Chondrocyte (in vitro differentiated cells): Measurements from ENCODE around the gene SRGAP1. TPM values are rescaled to one million over a fixed set of nuclear protein-coding genes. Genes with fewer than 3 reads are reported as not detected.

Experiments
- DNase-seq: peaks from one replicate; pipeline ENCODE4 v3.0.0; 2021; ENCODE audit warnings: mixed read lengths, low spot score
- H3K27ac Mint-ChIP-seq: one replicate; pipeline ENCODE4 v1.8.0; 2021; ENCODE audit warnings: mild to moderate bottlenecking, moderate library complexity, mixed read lengths; ENCODE audit not compliant: unreplicated experiment
- H3K27me3 Mint-ChIP-seq: 2 replicates; pipeline ENCODE4 v1.8.0; 2021; ENCODE audit warnings: low read depth, mixed read lengths
- H3K36me3 Mint-ChIP-seq: 2 replicates; pipeline ENCODE4 v1.8.0; 2021; ENCODE audit warnings: low read depth, mixed read lengths
- H3K4me1 Mint-ChIP-seq: 2 replicates; pipeline ENCODE4 v1.8.0; 2021; ENCODE audit warnings: low read depth, mild to moderate bottlenecking, mixed read lengths
- H3K4me3 Mint-ChIP-seq: one replicate; pipeline ENCODE4 v1.8.0; 2021; ENCODE audit warnings: mild to moderate bottlenecking, moderate library complexity, mixed read lengths; ENCODE audit not compliant: unreplicated experiment
- H3K9me3 Mint-ChIP-seq: 2 replicates; pipeline ENCODE4 v1.8.0; 2021; ENCODE audit warnings: low read depth, mixed read lengths
- total RNA-seq: library from RNA; stranded (reverse); gene quantifications from 3 replicates; pipeline ENCODE4 v1.2.1, GENCODE V29; 2021
- TF ChIP-seq, protein P1 (sequence below): fragments of 200-600 bp; sonication (generic); IDR thresholded peaks from 2 replicates; pipeline ENCODE4 v1.5.0; 2021; ENCODE audit warnings: antibody characterized with exemption, mild to moderate bottlenecking, moderate library complexity

The SRGAP1 gene
- total RNA-seq, 1 donor from 2014 or later, result 13.2 TPM

DNA sequence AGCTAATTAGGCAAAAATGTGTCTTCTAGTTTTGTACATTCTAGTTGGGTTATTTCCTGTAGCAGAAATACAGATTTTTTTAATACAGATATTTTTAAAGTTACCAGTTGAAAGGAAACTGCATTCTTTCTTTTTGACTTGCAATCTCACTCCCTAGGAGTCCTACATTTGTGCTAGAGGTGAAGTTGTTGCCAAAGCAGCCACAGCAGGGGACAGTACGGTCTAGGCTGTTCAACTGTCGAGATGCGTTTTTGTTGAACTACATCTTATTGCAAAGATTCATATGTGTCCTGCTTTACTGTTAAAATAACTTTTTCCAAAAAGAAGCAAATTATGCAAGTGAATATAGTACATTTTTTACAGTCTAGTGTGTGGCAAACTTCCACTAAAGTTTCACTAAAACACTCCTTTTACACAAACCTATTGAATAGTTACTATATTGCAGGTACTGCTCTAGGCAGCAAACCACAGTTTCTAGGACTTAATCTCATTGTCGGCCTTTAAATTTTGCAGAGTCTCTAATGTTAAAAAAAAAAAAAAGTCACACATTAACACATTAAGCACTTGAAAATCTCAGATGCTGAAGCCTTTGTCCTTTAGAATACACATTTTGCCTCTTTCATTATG, 30.2 kb upstream of the SRGAP1 start:
- no peak for DNase-seq
- H3K4me3 Mint-ChIP-seq, result no peak overlapping the region
- H3K27me3 Mint-ChIP-seq, result no peaks in the 10 kb centered on the region
- TF ChIP-seq, protein P1, sequence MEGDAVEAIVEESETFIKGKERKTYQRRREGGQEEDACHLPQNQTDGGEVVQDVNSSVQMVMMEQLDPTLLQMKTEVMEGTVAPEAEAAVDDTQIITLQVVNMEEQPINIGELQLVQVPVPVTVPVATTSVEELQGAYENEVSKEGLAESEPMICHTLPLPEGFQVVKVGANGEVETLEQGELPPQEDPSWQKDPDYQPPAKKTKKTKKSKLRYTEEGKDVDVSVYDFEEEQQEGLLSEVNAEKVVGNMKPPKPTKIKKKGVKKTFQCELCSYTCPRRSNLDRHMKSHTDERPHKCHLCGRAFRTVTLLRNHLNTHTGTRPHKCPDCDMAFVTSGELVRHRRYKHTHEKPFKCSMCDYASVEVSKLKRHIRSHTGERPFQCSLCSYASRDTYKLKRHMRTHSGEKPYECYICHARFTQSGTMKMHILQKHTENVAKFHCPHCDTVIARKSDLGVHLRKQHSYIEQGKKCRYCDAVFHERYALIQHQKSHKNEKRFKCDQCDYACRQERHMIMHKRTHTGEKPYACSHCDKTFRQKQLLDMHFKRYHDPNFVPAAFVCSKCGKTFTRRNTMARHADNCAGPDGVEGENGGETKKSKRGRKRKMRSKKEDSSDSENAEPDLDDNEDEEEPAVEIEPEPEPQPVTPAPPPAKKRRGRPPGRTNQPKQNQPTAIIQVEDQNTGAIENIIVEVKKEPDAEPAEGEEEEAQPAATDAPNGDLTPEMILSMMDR, result no peak
- no peak overlapping the region for H3K27ac Mint-ChIP-seq
- peaks cover 9% of the 10 kb centered on the region for H3K36me3 Mint-ChIP-seq
- peaks cover 8% of the 10 kb centered on the region for H3K4me1 Mint-ChIP-seq
- peaks cover 8% of the 10 kb centered on the region for H3K9me3 Mint-ChIP-seq

DNA sequence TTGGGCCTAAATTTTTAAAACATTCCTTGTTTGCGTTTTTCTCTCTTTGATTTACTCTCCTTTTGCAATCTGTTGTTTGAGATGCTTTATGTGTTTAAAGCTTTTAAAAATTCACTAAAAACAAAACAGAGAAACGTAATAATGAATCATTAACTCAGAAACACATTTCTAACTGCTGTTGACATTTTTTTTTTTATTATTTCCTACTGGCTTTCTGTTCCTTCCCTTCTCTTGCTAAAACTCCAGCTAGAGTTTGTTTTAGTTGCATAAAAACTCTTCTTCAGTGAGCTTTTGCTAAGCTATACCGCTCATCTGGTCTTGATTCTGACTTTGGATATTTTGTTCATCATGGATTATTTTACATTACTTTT, 29.0 kb upstream of the SRGAP1 start:
- Mint-ChIP-seq H3K9me3 (peaks cover 15% of the 10 kb centered on the region), H3K27me3 (no peaks in the 10 kb centered on the region), H3K4me1 (peaks cover 8% of the 10 kb centered on the region), H3K36me3 (peaks cover 8% of the 10 kb centered on the region), H3K27ac (no peak overlapping the region), H3K4me3 (no peak overlapping the region)
- no peak for DNase-seq
- TF ChIP-seq, protein P1, result no peak

DNA sequence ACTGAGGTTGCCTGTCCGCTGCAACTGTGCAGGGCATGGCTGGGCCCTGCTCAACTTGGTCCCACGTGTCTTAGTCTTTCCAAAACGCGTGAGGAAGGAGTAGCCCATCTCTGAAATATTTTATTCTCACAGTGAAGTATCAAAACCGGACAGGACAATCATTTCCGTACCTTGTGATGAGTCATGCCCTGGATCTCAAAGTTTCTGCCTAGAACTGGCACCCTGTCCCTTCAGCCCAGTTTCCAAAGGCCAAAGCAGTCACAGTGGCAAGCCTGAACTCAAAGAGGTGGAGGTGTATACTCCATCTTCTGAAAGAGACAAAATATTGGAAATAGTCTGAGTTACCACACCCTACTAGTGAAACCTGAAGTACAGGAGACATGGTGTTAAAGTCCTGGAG, 28.5 kb upstream of the SRGAP1 start:
- no peak for DNase-seq
- peaks cover 8% of the 10 kb centered on the region for H3K4me1 Mint-ChIP-seq
- H3K4me3 Mint-ChIP-seq, result no peak overlapping the region
- TF ChIP-seq, protein P1, result no peak
- peaks cover 8% of the 10 kb centered on the region for H3K36me3 Mint-ChIP-seq
- H3K9me3 Mint-ChIP-seq, result peaks cover 15% of the 10 kb centered on the region
- no peak overlapping the region for H3K27ac Mint-ChIP-seq
- H3K27me3 Mint-ChIP-seq, result no peaks in the 10 kb centered on the region

DNA sequence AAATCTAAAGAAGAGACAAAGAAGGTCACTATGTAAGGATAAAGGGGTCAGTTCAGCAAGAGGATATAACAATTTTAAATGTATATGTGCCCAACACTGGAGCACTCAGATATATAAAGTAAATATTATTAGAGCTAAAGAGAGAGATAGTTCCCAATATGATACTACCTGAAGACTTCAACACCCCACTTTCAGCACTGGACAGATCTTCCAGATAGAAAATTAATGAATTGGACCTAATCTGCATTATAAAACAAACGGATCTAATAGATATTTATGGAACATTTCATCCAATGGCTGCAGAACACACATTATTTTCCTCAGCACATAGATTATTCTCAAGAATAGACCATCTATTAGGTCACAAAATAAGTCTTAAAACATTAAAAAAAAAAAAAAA, 24.1 kb upstream of the SRGAP1 start:
- TF ChIP-seq, protein P1, result no peak
- no peak overlapping the region for H3K27ac Mint-ChIP-seq
- peaks cover 11% of the 10 kb centered on the region for H3K36me3 Mint-ChIP-seq
- H3K4me1 Mint-ChIP-seq, result peaks cover 8% of the 10 kb centered on the region
- no peak overlapping the region for H3K4me3 Mint-ChIP-seq
- DNase-seq, result no peak
- no peaks in the 10 kb centered on the region for H3K27me3 Mint-ChIP-seq
- H3K9me3 Mint-ChIP-seq, result peaks cover 22% of the 10 kb centered on the region

DNA sequence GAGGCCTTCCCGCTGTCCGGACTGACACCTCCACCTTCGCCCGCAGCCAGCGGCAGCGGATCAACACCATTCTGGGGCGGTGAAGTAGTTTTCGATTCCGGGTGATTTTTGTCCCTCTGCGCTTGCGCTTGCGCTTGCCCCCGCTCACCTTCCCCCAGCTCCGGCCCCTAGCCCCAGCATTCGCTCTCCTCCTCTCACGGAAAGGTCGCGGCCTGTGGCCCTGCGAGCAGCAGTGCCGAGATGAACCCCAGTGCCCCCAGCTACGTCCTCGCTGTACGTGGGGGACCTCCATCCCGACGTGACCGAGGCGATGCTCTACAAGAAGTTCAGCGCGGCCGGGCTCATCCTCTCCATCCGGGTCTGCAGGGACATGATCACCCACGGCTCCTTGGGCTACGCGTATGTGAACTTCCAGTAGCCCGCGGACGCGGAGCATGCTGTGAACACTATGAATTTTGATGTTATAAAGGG, 22.7 kb upstream of the SRGAP1 start:
- H3K4me3 Mint-ChIP-seq, result no peak overlapping the region
- H3K27me3 Mint-ChIP-seq, result no peaks in the 10 kb centered on the region
- peaks cover 8% of the 10 kb centered on the region for H3K4me1 Mint-ChIP-seq
- no peak for DNase-seq
- no peak overlapping the region for H3K27ac Mint-ChIP-seq
- H3K36me3 Mint-ChIP-seq, result peaks cover 11% of the 10 kb centered on the region
- TF ChIP-seq, protein P1, result no peak
- H3K9me3 Mint-ChIP-seq, result peaks cover 22% of the 10 kb centered on the region
